Transverse colon (tissue), 4 donors: ENCODE data around the gene IDH1. TPM values are rescaled to one million over a fixed set of nuclear protein-coding genes. Genes with fewer than 3 reads are reported as not detected.
A peak's percentile ranks its signal among the peaks of the same experiment; 100 is the strongest.

Experiments
- DNase-seq: peaks from one replicate; pipeline ENCODE4 v3.0.0-alpha.2; 2019
- H3K27ac ChIP-seq, 4 donors: fragments of 200-600 bp; sonication (generic); 2 replicates each; pipeline ENCODE4 v1.5.1; 2016 to 2018; ENCODE audit warnings: inconsistent platforms in 4 of 4
- H3K27me3 ChIP-seq: fragments of 200-600 bp; sonication (generic); 2 replicates; pipeline ENCODE4 v1.5.1; 2017; ENCODE audit warnings: inconsistent platforms
- H3K36me3 ChIP-seq, 4 donors: fragments of 200-600 bp; sonication (generic); 2 replicates each; pipeline ENCODE4 v1.5.1; 2017 to 2019; ENCODE audit warnings: inconsistent platforms in 4 of 4
- H3K4me1 ChIP-seq, 4 donors: fragments of 200-600 bp; sonication (generic); 2 replicates each; pipeline ENCODE4 v1.5.1; 2017 to 2020; ENCODE audit warnings: inconsistent platforms in 4 of 4
- H3K4me3 ChIP-seq, 4 donors: fragments of 200-600 bp; sonication (generic); 1 replicate in 1 of 4; 2 replicates in 3 of 4; pipeline versions ENCODE4 v1.5.1 to v1.6.1; 2017 to 2019; ENCODE audit warnings: inconsistent platforms in 4 of 4
- H3K9me3 ChIP-seq, 2 donors: fragments of 200-600 bp; sonication (generic); 2 replicates each; pipeline ENCODE4 v1.5.1; 2017 to 2019; ENCODE audit warnings: inconsistent platforms in 2 of 2
- EP300 ChIP-seq: sonication (generic); formaldehyde crosslinking; IDR thresholded peaks from one replicate; pipeline ENCODE4 v1.6.1; 2017; ENCODE audit warnings: antibody characterized with exemption, low read depth
- POLR2A ChIP-seq: fragments of 450-650 bp; IDR thresholded peaks from one replicate; pipeline ENCODE4 v1.6.1; 2016; ENCODE audit warnings: antibody characterized with exemption, mild to moderate bottlenecking, moderate library complexity
- POLR2AphosphoS5 ChIP-seq, 3 donors: sonication (generic); formaldehyde crosslinking; IDR thresholded peaks; one replicate each; pipeline ENCODE4 v1.6.1; 2016; ENCODE audit warnings: antibody characterized with exemption in 3 of 3
- WGBS, 2 donors: methylation state at CpG; one replicate each; pipeline ENCODE4 v1.1.5; 2018; ENCODE audit warnings: low coverage in 1 of 2; 5-methylcytosine and 5-hydroxymethylcytosine counted together
- in situ Hi-C, 4 donors: fragments of 200-750 bp; cut with MboI; loops; one replicate each; pipeline versions ENCODE4 v1.15.0 to v1.15.1; 2017; ENCODE audit warnings: low sequenced_read_pairs in 3 of 4, low pct_ligation_motif_present in 1 of 4, low pct_unique_long_range_greater_than_20kb in 1 of 4
- intact Hi-C: fragments of 100-400 bp; cut with DNase I; formaldehyde crosslinking; loops from one replicate; pipeline ENCODE4 v1.15.1; 2023; ENCODE audit warnings: low total_unique reads
- total RNA-seq, 4 donors: library from RNA; depleted of rRNA; stranded (reverse); fragments of >200 nt; gene quantifications; one replicate each; pipeline ENCODE4 v1.1.0, GENCODE V29; 2016
- TF ChIP-seq, protein P1 (sequence below), 5 experiments: fragments of 200-600 bp in 3 of 5; fragments of 450-650 bp in 2 of 5; sonication (generic) in 3 of 5; IDR thresholded peaks; 1 replicate in 2 of 5; 2 replicates in 3 of 5; pipeline ENCODE4 v1.5.1; 2016 to 2017; ENCODE audit warnings: antibody characterized with exemption in 5 of 5, inconsistent platforms in 3 of 5, mild to moderate bottlenecking in 2 of 5, moderate library complexity in 1 of 5

Gene IDH1
- total RNA-seq, 4 donors from 2014 or later = 47.9 to 164 (median 136) TPM

DNA sequence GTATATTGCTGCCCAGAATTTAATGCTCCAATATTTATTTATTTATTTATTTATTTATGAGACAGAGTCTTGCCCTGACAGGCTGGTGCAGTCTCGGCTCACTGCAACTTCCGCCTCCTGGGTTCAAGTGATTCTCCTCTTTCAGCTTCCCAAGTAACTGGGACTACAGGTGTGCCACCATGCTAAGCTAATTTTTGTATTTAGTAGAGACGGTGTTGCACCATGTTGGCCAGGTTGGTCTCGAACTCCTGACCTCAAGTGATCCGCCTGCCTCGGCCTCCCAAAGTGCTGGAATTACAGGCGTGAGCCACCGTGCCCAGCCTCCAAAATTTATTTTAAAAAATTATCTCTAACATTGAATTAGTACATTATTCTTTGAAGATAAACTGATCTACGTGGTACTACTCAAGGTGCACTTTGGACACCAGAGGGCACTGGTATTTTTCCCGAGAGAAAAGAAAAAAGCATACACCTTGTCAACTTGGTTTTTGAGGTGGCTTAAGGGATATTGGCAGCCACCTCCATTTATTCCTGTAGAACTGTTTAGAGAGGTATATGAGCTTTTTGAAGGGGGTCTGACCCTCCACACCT lies 1.4 kb upstream of the IDH1 start:
- in situ Hi-C loops (loop anchor here in 1 of 4 donors (25.0 kb wide), 3 partner anchors 644 to 1494 kb away; partner anchors contain the start of genes CREB1, FASTKD2 and MDH1B), intact Hi-C loops (loop anchor here (1.0 to 5.0 kb wide), 2 partner anchors 10 to 1114 kb away; partner anchors contain the start of gene PIKFYVE)
- H3K27ac ChIP-seq = peak overlapping the region; percentile 47 to 92 (median 78)
- peaks cover 0 to 10% (median under 1%) of the 10 kb centered on the region in 4 donors for H3K36me3 ChIP-seq
- no peak for TF ChIP-seq POLR2A
- TF ChIP-seq EP300 = no peak
- no peaks in the 10 kb centered on the region for H3K9me3 ChIP-seq
- H3K27me3 ChIP-seq = no peaks in the 10 kb centered on the region
- no peak overlapping the region for H3K4me3 ChIP-seq
- 60 to 65% methylated on average over 9 to 10 of the region's 10 CpGs for WGBS, 2 donors
- H3K4me1 ChIP-seq = peaks cover 0 to 48% (median 26%) of the 10 kb centered on the region in 4 donors
- DNase-seq = no peak

DNA sequence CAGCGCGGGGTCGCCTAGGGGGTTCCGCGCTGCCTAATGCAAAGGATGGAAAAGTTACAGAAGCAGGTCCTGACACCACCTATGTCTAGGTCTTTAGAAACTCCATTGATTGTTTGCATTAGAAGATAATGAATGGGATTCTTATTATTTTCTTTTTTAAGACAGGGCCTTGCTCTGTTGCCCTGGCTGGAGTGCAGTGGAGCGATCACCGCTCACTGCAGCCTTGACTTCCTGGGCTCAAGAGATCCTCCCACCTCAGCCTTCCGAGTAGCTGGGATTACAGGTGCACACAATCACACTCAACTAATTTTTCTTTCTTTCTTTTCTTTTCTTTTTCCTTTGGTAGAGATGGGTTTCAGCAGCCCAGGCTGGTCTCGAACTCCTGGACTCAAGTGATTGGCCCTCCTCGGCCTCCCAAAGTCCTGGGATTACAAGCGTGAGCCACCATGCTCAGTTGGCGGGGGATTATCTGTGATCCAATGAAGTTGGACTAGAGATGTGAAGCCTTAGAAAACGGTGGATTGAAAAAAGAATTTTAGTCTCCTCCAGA lies 761 bp upstream of the IDH1 start:
- 42 to 52% methylated on average over 10 to 13 of the region's 13 CpGs for WGBS, 2 donors
- no peak for DNase-seq
- H3K27ac ChIP-seq = peak overlapping the region; percentile 85 to 92 (median 90)
- H3K27me3 ChIP-seq = no peaks in the 10 kb centered on the region
- intact Hi-C loops (loop anchor here (1.0 to 5.0 kb wide), 2 partner anchors 11 to 1113 kb away; partner anchors contain the start of gene PIKFYVE), in situ Hi-C loops (loop anchor here in 1 of 4 donors (25.0 kb wide), 3 partner anchors 643 to 1493 kb away; partner anchors contain the start of genes CREB1, FASTKD2 and MDH1B)
- peak overlapping the region; percentile 38 to 93 (median 80) for H3K4me3 ChIP-seq
- TF ChIP-seq POLR2A (no peak), POLR2AphosphoS5 (IDR thresholded peaks at IDR 0.05) (no peak), EP300 (no peak)
- TF ChIP-seq, protein P1, sequence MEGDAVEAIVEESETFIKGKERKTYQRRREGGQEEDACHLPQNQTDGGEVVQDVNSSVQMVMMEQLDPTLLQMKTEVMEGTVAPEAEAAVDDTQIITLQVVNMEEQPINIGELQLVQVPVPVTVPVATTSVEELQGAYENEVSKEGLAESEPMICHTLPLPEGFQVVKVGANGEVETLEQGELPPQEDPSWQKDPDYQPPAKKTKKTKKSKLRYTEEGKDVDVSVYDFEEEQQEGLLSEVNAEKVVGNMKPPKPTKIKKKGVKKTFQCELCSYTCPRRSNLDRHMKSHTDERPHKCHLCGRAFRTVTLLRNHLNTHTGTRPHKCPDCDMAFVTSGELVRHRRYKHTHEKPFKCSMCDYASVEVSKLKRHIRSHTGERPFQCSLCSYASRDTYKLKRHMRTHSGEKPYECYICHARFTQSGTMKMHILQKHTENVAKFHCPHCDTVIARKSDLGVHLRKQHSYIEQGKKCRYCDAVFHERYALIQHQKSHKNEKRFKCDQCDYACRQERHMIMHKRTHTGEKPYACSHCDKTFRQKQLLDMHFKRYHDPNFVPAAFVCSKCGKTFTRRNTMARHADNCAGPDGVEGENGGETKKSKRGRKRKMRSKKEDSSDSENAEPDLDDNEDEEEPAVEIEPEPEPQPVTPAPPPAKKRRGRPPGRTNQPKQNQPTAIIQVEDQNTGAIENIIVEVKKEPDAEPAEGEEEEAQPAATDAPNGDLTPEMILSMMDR (IDR thresholded peaks at IDR 0.05) = peak in 1 of 5 experiments; percentile 14
- H3K36me3 ChIP-seq = peaks cover 0 to 15% (median 3%) of the 10 kb centered on the region in 4 donors
- H3K9me3 ChIP-seq = no peaks in the 10 kb centered on the region
- H3K4me1 ChIP-seq = peaks cover 0 to 48% (median 26%) of the 10 kb centered on the region in 4 donors

DNA sequence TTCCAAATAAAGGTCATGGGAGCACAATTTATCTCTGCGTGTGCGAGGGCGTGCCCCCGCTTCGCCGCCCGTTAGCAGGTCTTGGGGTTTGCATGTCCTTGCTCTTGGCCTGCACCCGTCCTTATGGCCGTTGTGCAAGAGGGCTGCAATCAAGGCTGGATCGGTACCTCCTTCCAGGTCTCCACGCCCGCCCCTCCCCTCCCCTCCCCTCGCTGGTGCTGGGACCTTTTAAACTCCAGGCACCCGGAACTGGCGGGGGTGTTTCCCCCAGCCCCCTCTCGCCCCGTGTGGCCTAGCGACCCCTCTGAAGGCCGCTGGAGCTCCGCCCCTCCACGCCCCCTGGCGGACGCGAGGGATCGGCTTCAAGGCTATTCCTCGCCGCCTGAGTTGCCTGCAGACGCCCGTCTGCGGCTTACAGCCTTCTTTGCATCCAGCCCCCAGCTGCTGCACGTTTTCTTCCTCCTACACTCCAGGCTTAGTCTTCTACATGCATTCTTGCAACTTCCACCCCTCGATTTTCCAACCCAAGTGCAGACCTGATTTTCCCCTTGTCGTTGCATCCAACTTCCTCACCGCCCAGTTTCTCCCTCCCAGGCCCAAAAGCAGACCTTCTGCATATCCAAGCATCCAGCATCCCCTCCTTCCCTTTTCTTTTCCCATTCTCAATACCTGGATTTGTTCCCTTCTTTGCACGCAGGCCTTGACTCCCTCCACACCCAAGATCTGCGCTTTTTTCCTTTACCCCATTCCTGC lies 577 bp downstream of the IDH1 start:
- intact Hi-C loops = no loop called here
- DNase-seq = peak; percentile 88
- no peaks in the 10 kb centered on the region for H3K9me3 ChIP-seq
- TF ChIP-seq POLR2A (no peak), POLR2AphosphoS5 (IDR thresholded peaks at IDR 0.05) (peak in 2 of 3 donors; percentile 20 to 35), EP300 (no peak)
- TF ChIP-seq, protein P1 (IDR thresholded peaks at IDR 0.05) = peak; percentile 78 to 90 (median 82)
- 0 to 1% methylated on average over 1 to 36 of the region's 36 CpGs for WGBS, 2 donors
- H3K27ac ChIP-seq = peak overlapping the region; percentile 85 to 92 (median 90)
- peaks cover 0 to 48% (median 26%) of the 10 kb centered on the region in 4 donors for H3K4me1 ChIP-seq
- no peaks in the 10 kb centered on the region for H3K27me3 ChIP-seq
- H3K4me3 ChIP-seq = peak overlapping the region; percentile 47 to 93 (median 80)
- in situ Hi-C loops = loop anchor here in 1 of 4 donors (25.0 kb wide), 3 partner anchors 642 to 1492 kb away; partner anchors contain the start of genes CREB1, FASTKD2 and MDH1B
- H3K36me3 ChIP-seq = peaks cover 0 to 20% (median 9%) of the 10 kb centered on the region in 4 donors

DNA sequence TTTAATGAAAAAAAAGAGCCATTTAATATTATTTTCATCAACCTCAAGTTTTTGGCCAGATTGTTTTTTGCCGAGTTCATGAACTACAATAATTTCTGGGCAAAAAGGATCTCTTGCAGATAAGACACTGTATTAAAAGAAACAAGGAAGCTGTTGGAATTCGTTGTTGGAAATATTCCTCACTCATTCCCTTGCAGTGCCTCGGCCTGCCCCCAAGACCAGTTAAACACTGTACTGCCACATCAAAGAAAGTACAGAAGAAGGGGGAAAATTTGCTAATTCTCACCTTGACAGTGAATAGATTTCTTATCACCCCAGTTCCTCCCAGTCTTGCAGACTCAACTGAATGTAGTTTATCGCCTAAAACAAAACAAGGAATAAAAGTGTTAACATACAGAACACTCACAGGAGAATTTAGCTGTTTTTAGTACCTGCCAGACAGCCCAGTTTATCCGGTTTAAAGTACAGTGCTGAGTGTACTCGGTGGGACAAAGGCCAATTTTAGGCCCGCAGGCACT lies 1.2 kb downstream of the IDH1 start:
- 10 to 14% methylated on average over 1 to 7 of the region's 7 CpGs for WGBS, 2 donors
- Histone ChIP-seq H3K4me1 (peaks cover 0 to 48% (median 26%) of the 10 kb centered on the region in 4 donors), H3K4me3 (peak overlapping the region; percentile 47 to 93 (median 80)), H3K36me3 (peaks cover 0 to 22% (median 10%) of the 10 kb centered on the region in 4 donors), H3K27me3 (no peaks in the 10 kb centered on the region), H3K27ac (peak overlapping the region; percentile 85 to 92 (median 90)), H3K9me3 (no peaks in the 10 kb centered on the region)
- no peak for TF ChIP-seq POLR2AphosphoS5 (IDR thresholded peaks at IDR 0.05)
- TF ChIP-seq, protein P1 (IDR thresholded peaks at IDR 0.05) = no peak
- no peak for TF ChIP-seq EP300
- TF ChIP-seq POLR2A = no peak
- DNase-seq = no peak
- intact Hi-C loops = no loop called here
- in situ Hi-C loops = loop anchor here in 1 of 4 donors (25.0 kb wide), 3 partner anchors 641 to 1491 kb away; partner anchors contain the start of genes CREB1, FASTKD2 and MDH1B
